ENCODE measurements around the gene GID4.

GID4 gene

DNA sequence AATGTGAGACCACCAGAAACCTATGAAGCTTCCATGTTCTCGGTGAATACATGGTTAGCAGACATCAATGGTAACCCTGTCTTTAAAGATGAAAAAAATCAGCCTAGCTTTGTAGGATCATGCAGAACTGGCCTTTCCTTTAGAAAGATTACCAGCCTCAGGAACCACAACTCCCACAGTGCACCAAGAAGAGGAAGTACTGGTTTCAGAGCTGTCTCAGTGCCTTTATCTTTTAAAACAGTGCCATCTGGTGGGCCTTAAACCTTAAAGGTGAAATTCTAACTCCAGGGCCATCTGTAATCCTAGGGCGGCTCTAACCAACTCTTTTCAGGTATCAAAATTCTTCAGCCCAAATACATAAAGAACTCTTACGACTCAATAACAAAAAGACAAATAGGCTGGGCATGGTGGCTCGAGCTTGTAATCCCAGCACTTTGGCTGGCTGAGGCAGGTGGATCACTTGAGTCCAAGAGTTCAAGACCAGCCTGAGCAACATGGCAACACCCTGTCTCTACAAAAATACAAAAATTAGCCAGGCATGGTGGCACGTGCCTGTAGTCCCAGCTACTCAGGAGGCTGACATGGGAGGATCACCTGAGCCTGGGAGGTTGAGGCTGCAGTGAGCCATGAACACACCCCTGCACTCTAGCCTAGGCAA lies 5.6 kb upstream of the GID4 start:
- no CpG with 5 or more reads among the region's 5 CpGs for WGBS (ENCODE audit: extremely low coverage, insufficient coverage, insufficient read length)
- no peak overlapping the region for H2BK120ac ChIP-seq (ENCODE audit: insufficient read depth, low read length, poor library complexity)
- H3K4me2 ChIP-seq (ENCODE audit: low read length), result no peak overlapping the region
- H3K4me3 ChIP-seq (ENCODE audit: low read depth, low read length), result no peak overlapping the region
- no peak overlapping the region for H4K8ac ChIP-seq (ENCODE audit: low read depth, low read length)
- H3K18ac ChIP-seq (ENCODE audit: low read length), result no peak overlapping the region
- peaks cover 2% of the 10 kb centered on the region for H3K79me2 ChIP-seq (ENCODE audit: control insufficient read depth, insufficient read depth, low read length, poor library complexity)
- H3K27ac ChIP-seq (ENCODE audit: low read depth, low read length), result no peak overlapping the region
- H3K9me3 ChIP-seq (ENCODE audit: insufficient read depth, low read depth, low read length), result no peaks in the 10 kb centered on the region
- no peak overlapping the region for H2AFZ ChIP-seq (ENCODE audit: insufficient read depth, low read length, poor library complexity)
- peaks cover 15% of the 10 kb centered on the region in 2 experiments for H3K4me1 ChIP-seq (ENCODE audit: control insufficient read depth in 1 of 2, insufficient read depth in 2 of 2, low read length in 2 of 2)
- no peak overlapping the region for H2AK5ac ChIP-seq (ENCODE audit: low read length)
- H4K12ac ChIP-seq (ENCODE audit: low read depth, low read length), result no peak overlapping the region
- no peak overlapping the region for H3K14ac ChIP-seq (ENCODE audit: low read length)
- H3K27me3 ChIP-seq (ENCODE audit: insufficient read depth, low read length), result no peaks in the 10 kb centered on the region
- no peak overlapping the region for H2BK5ac ChIP-seq (ENCODE audit: low read depth, low read length, poor library complexity)
- H3K9ac ChIP-seq (ENCODE audit: low read length), result no peak overlapping the region
- H3K36me3 ChIP-seq (ENCODE audit: control insufficient read depth in 1 of 2, insufficient read depth in 2 of 2, low read length in 2 of 2), result no peaks in the 10 kb centered on the region
- H3K79me1 ChIP-seq (ENCODE audit: low read length), result peaks cover 7% of the 10 kb centered on the region
- H3K4ac ChIP-seq (ENCODE audit: low read depth, low read length), result no peak overlapping the region
- H4K91ac ChIP-seq (ENCODE audit: low read depth, low read length), result no peak overlapping the region
- peak; percentile 65 to 89 for DNase-seq
- H2BK12ac ChIP-seq (ENCODE audit: low read length), result no peak overlapping the region
- no peak overlapping the region for H3K23ac ChIP-seq (ENCODE audit: low read length)

DNA sequence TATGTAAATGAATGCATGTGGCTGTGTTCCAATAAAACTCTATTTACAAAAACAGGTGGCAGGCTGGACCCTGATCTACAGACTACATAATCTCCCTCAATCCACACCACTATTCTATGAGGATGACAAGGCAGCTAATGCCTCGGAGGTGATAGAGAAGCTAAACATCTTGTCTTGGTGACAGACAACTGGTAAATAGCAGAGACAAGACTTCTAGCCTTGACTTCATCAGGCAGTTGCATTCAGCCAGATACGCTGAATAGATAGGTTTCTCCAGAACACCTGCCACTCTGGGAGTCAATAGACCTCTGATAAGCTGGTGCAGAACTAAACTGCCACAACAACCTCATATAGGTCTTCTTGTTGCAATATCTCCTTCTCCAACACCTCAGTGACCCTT lies 3.5 kb upstream of the GID4 start:
- Histone ChIP-seq H4K91ac (ENCODE audit: low read depth, low read length) (no peak overlapping the region), H2BK5ac (ENCODE audit: low read depth, low read length, poor library complexity) (no peak overlapping the region), H2AFZ (ENCODE audit: insufficient read depth, low read length, poor library complexity) (no peak overlapping the region), H3K27me3 (ENCODE audit: insufficient read depth, low read length) (no peaks in the 10 kb centered on the region), H4K8ac (ENCODE audit: low read depth, low read length) (no peak overlapping the region), H3K79me2 (ENCODE audit: control insufficient read depth, insufficient read depth, low read length, poor library complexity) (peaks cover 7% of the 10 kb centered on the region), H3K4me3 (ENCODE audit: low read depth, low read length) (no peak overlapping the region), H2AK5ac (ENCODE audit: low read length) (no peak overlapping the region), H3K9me3 (ENCODE audit: insufficient read depth, low read depth, low read length) (no peaks in the 10 kb centered on the region), H3K79me1 (ENCODE audit: low read length) (peaks cover 14% of the 10 kb centered on the region), H3K36me3 (ENCODE audit: control insufficient read depth in 1 of 2, insufficient read depth in 2 of 2, low read length in 2 of 2) (no peaks in the 10 kb centered on the region), H3K23ac (ENCODE audit: low read length) (no peak overlapping the region), H2BK120ac (ENCODE audit: insufficient read depth, low read length, poor library complexity) (no peak overlapping the region), H4K12ac (ENCODE audit: low read depth, low read length) (no peak overlapping the region), H3K4me1 (ENCODE audit: control insufficient read depth in 1 of 2, insufficient read depth in 2 of 2, low read length in 2 of 2) (peaks cover 17 to 18% of the 10 kb centered on the region in 2 experiments), H2BK12ac (ENCODE audit: low read length) (no peak overlapping the region), H3K9ac (ENCODE audit: low read length) (no peak overlapping the region), H3K4me2 (ENCODE audit: low read length) (no peak overlapping the region), H3K18ac (ENCODE audit: low read length) (no peak overlapping the region), H3K14ac (ENCODE audit: low read length) (no peak overlapping the region), H3K27ac (ENCODE audit: low read depth, low read length) (no peak overlapping the region), H3K4ac (ENCODE audit: low read depth, low read length) (no peak overlapping the region)
- DNase-seq, result no peak
- no CpG with 5 or more reads among the region's 2 CpGs for WGBS (ENCODE audit: extremely low coverage, insufficient coverage, insufficient read length)

DNA sequence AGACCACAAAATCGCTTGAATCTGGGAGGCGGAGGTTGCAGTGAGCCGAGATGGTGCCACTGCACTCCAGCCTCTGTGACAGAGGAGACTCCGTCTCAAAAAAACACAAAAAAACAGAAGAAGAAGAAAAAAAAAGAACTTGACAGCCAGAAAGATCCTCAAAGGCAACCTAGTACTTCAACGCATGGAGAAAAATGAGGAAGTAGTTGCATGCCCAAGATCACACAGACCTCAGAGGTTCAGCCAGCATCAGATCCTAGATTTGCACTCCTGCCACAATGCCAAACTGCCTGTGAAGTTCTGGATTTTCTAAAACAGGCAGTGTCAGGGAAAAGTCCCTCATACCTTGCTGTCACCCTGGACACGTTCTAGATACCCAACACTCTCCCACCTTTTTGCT lies 1.7 kb upstream of the GID4 start:
- no peak overlapping the region for H2AK5ac ChIP-seq (ENCODE audit: low read length)
- H3K9me3 ChIP-seq (ENCODE audit: insufficient read depth, low read depth, low read length), result no peaks in the 10 kb centered on the region
- no peak overlapping the region for H3K27ac ChIP-seq (ENCODE audit: low read depth, low read length)
- no peak overlapping the region for H4K91ac ChIP-seq (ENCODE audit: low read depth, low read length)
- H3K14ac ChIP-seq (ENCODE audit: low read length), result no peak overlapping the region
- no peak overlapping the region for H2BK120ac ChIP-seq (ENCODE audit: insufficient read depth, low read length, poor library complexity)
- H3K4me3 ChIP-seq (ENCODE audit: low read depth, low read length), result no peak overlapping the region
- no peak overlapping the region for H3K4me2 ChIP-seq (ENCODE audit: low read length)
- H2BK12ac ChIP-seq (ENCODE audit: low read length), result no peak overlapping the region
- no peak overlapping the region for H2AFZ ChIP-seq (ENCODE audit: insufficient read depth, low read length, poor library complexity)
- H4K12ac ChIP-seq (ENCODE audit: low read depth, low read length), result no peak overlapping the region
- DNase-seq, result no peak
- no CpG with 5 or more reads among the region's 6 CpGs for WGBS (ENCODE audit: extremely low coverage, insufficient coverage, insufficient read length)
- H3K4ac ChIP-seq (ENCODE audit: low read depth, low read length), result no peak overlapping the region
- no peak overlapping the region for H3K18ac ChIP-seq (ENCODE audit: low read length)
- peaks cover 13% of the 10 kb centered on the region for H3K79me1 ChIP-seq (ENCODE audit: low read length)
- no peaks in the 10 kb centered on the region for H3K36me3 ChIP-seq (ENCODE audit: control insufficient read depth in 1 of 2, insufficient read depth in 2 of 2, low read length in 2 of 2)
- H3K9ac ChIP-seq (ENCODE audit: low read length), result no peak overlapping the region
- peaks cover 12 to 19% of the 10 kb centered on the region in 2 experiments for H3K4me1 ChIP-seq (ENCODE audit: control insufficient read depth in 1 of 2, insufficient read depth in 2 of 2, low read length in 2 of 2)
- H3K27me3 ChIP-seq (ENCODE audit: insufficient read depth, low read length), result no peaks in the 10 kb centered on the region
- peaks cover 7% of the 10 kb centered on the region for H3K79me2 ChIP-seq (ENCODE audit: control insufficient read depth, insufficient read depth, low read length, poor library complexity)
- no peak overlapping the region for H2BK5ac ChIP-seq (ENCODE audit: low read depth, low read length, poor library complexity)
- H3K23ac ChIP-seq (ENCODE audit: low read length), result no peak overlapping the region
- no peak overlapping the region for H4K8ac ChIP-seq (ENCODE audit: low read depth, low read length)

DNA sequence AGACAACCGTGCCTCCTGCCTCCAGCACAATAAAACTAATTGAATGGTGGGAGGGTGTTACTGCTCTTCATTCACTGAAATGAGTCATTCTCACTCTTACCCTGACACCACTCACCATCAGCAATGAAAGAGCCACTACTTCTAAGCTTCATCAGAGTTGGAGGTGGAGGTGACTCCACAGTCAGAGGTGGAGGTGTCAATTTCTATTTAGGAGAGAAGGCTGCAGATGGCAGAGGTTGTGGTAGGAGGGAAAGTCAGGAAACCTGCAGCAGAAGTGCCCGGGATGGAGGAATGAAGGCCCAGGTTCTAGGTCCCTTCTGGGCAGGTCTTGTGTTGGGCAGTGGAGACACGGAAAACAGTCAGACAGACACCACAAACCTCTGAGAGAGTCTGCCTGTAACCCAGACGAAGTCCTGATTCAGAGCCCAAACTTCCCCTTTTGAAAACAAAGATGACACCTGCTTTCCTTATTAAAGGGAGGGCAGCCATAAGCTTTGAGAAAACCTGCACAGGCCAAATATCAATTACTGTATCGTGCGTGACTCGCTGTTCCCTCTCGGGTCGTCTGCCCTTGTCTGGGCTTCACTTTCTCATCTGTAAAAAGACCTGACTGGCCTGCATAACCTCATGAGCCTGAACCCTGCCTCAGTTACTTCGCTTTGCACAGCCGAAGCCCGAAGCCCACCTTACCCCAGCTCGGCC lies 908 bp upstream of the GID4 start:
- peaks cover 11 to 18% of the 10 kb centered on the region in 2 experiments for H3K4me1 ChIP-seq (ENCODE audit: control insufficient read depth in 1 of 2, insufficient read depth in 2 of 2, low read length in 2 of 2)
- H3K23ac ChIP-seq (ENCODE audit: low read length), result no peak overlapping the region
- no peak overlapping the region for H2AK5ac ChIP-seq (ENCODE audit: low read length)
- peak overlapping the region; percentile 37 for H3K18ac ChIP-seq (ENCODE audit: low read length)
- H2BK12ac ChIP-seq (ENCODE audit: low read length), result no peak overlapping the region
- peaks cover 5% of the 10 kb centered on the region for H3K79me2 ChIP-seq (ENCODE audit: control insufficient read depth, insufficient read depth, low read length, poor library complexity)
- peak overlapping the region; percentile 65 for H3K14ac ChIP-seq (ENCODE audit: low read length)
- H3K36me3 ChIP-seq (ENCODE audit: control insufficient read depth in 1 of 2, insufficient read depth in 2 of 2, low read length in 2 of 2), result no peaks in the 10 kb centered on the region
- no peak for DNase-seq
- peak overlapping the region; percentile 83 for H3K9ac ChIP-seq (ENCODE audit: low read length)
- peak overlapping the region; percentile 28 for H2AFZ ChIP-seq (ENCODE audit: insufficient read depth, low read length, poor library complexity)
- H3K4me3 ChIP-seq (ENCODE audit: low read depth, low read length), result peak overlapping the region; percentile 91
- WGBS (ENCODE audit: extremely low coverage, insufficient coverage, insufficient read length), result no CpG with 5 or more reads among the region's 13 CpGs
- H3K27me3 ChIP-seq (ENCODE audit: insufficient read depth, low read length), result no peaks in the 10 kb centered on the region
- peak overlapping the region; percentile 46 for H4K12ac ChIP-seq (ENCODE audit: low read depth, low read length)
- H3K4me2 ChIP-seq (ENCODE audit: low read length), result peak overlapping the region; percentile 72
- H2BK5ac ChIP-seq (ENCODE audit: low read depth, low read length, poor library complexity), result peak overlapping the region; percentile 5
- no peaks in the 10 kb centered on the region for H3K9me3 ChIP-seq (ENCODE audit: insufficient read depth, low read depth, low read length)
- H3K79me1 ChIP-seq (ENCODE audit: low read length), result peaks cover 8% of the 10 kb centered on the region
- peak overlapping the region; percentile 76 for H4K8ac ChIP-seq (ENCODE audit: low read depth, low read length)
- H2BK120ac ChIP-seq (ENCODE audit: insufficient read depth, low read length, poor library complexity), result no peak overlapping the region
- no peak overlapping the region for H3K27ac ChIP-seq (ENCODE audit: low read depth, low read length)
- peak overlapping the region; percentile 67 for H4K91ac ChIP-seq (ENCODE audit: low read depth, low read length)
- no peak overlapping the region for H3K4ac ChIP-seq (ENCODE audit: low read depth, low read length)
